Activated CD4-positive, alpha-beta T cell treated with anti-CD3 and anti-CD28 coated beads for 36 hours (primary cell): ENCODE measurements around the gene PALS2. TPM values are rescaled to one million over a fixed set of nuclear protein-coding genes. Genes with fewer than 3 reads are reported as not detected.

Experiments used
- ATAC-seq: fragments of 200-7000 bp; cut with Tn5 transposase; one replicate; pipeline ENCODE4 v1.10.0; 2021; ENCODE audit warnings: mild to moderate bottlenecking, moderate library complexity
- CTCF ChIA-PET: fragments of 350-600 bp; sonication (Branson Sonifier 250); formaldehyde crosslinking; loops from one replicate; lab custom pipeline; 2021; ENCODE audit warnings: antibody characterized with exemption; lab: Charles Lee
- POLR2A ChIA-PET: fragments of 350-600 bp; sonication (Branson Sonifier 250); formaldehyde crosslinking; loops from one replicate; lab custom pipeline; 2021; ENCODE audit warnings: antibody characterized with exemption, inconsistent platforms; lab: Charles Lee
- DNase-seq: peaks from one replicate; pipeline ENCODE4 v3.0.0-alpha.2; 2020
- H3K27ac Mint-ChIP-seq: one replicate; pipeline ENCODE4 v1.8.0; 2021; ENCODE audit warnings: mixed read lengths
- H3K27me3 Mint-ChIP-seq: one replicate; pipeline ENCODE4 v1.8.0; 2021; ENCODE audit warnings: mixed read lengths
- H3K36me3 Mint-ChIP-seq: one replicate; pipeline ENCODE4 v1.8.0; 2021; ENCODE audit warnings: low read depth, mixed read lengths
- H3K4me1 Mint-ChIP-seq: one replicate; pipeline ENCODE4 v1.8.0; 2021; ENCODE audit warnings: mixed read lengths
- H3K4me3 Mint-ChIP-seq: one replicate; pipeline ENCODE4 v1.8.0; 2021; ENCODE audit warnings: mild to moderate bottlenecking, moderate library complexity, mixed read lengths
- H3K9me3 Mint-ChIP-seq: one replicate; pipeline ENCODE4 v1.8.0; 2021; ENCODE audit warnings: low read depth, mixed read lengths
- intact Hi-C, 2 experiments: fragments of 100-400 bp; cut with DNase I in 1 of 2; cut with micrococcal nuclease in 1 of 2; formaldehyde crosslinking; loops; one replicate each; pipeline versions ENCODE4 v1.14.2 to v1.15.1; 2022 to 2024; cut with DNase I, micrococcal nuclease
- total RNA-seq, 2 experiments: library from RNA; stranded (reverse); gene quantifications; one replicate each; pipeline ENCODE4 v1.2.3, GENCODE V29; 2021

PALS2 gene
- total RNA-seq, 2 experiments from 2014 or later = 20.8 to 41.7 TPM

DNA sequence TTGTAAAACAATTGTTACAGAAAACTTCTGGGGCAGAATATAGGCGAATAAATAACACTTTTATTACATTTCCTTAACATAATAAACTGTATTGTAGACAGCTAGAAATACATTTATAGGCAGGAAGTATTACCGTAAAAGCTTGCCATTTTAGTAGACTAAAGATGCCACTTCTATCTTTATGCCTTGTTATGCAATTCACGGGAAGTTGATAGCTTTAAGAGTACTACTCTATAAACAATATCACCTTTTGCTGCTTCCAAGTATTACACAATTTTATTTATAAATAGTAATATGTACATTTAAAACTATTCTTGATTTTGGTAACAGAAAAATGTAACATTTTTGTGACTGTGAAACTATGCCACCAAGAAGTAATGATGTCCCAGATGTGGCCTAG, 37.9 kb downstream of the PALS2 start:
- no peaks in the 10 kb centered on the region for H3K27me3 Mint-ChIP-seq
- H3K4me1 Mint-ChIP-seq = peaks cover 29% of the 10 kb centered on the region
- POLR2A ChIA-PET = no interaction called here
- peaks cover 7% of the 10 kb centered on the region for H3K9me3 Mint-ChIP-seq
- DNase-seq = no peak
- intact Hi-C loops = no loop called here
- H3K4me3 Mint-ChIP-seq = no peak overlapping the region
- no peak overlapping the region for H3K27ac Mint-ChIP-seq
- ATAC-seq = no peak
- H3K36me3 Mint-ChIP-seq = peaks cover 2% of the 10 kb centered on the region
- CTCF ChIA-PET = interaction anchor here (0.7 to 1.3 kb wide), 3 partner anchors 20 to 201 kb away, joined by 3 to 7 read pairs (median 3); no protein-coding TSS in a partner anchor

DNA sequence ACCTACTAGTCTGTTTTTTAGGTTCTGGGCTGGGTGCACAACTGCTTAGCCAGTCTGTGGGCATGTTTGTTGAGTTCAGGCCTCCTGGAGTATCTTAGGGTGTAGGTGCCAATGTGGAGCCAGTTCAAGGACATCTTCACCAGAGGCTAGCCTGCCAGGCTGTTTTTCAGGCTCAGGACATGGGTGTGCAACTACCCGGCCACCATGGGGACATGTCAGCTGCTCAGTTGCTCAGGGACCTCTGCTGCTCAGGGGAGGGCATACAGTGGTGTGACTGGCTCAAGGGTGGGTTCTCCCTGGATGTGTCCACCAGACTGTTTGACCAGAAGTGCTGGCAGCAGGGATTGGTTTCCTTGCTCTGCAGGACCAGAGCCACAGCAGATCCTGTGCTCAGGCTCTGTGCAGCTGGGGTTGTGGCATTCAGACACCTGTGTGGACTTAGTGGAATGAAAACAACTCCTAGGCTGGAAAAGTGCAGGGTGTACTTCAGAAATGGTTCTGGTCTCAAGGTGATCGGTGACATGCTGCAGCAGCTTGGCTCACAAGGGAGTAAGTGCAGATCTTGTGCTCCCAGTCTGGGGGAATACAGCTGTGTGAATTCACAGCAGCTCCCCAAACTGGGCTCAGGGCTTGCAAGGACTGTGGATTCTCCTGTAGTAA, 44.8 kb downstream of the PALS2 start:
- ChIA-PET CTCF (no interaction called here), POLR2A (no interaction called here)
- ATAC-seq (no peak), DNase-seq (no peak)
- no peaks in the 10 kb centered on the region for H3K27me3 Mint-ChIP-seq
- intact Hi-C loops = no loop called here
- H3K27ac Mint-ChIP-seq = no peak overlapping the region
- peaks cover 20% of the 10 kb centered on the region for H3K36me3 Mint-ChIP-seq
- H3K4me3 Mint-ChIP-seq = no peak overlapping the region
- peaks cover 22% of the 10 kb centered on the region for H3K9me3 Mint-ChIP-seq
- H3K4me1 Mint-ChIP-seq = peaks cover 11% of the 10 kb centered on the region

DNA sequence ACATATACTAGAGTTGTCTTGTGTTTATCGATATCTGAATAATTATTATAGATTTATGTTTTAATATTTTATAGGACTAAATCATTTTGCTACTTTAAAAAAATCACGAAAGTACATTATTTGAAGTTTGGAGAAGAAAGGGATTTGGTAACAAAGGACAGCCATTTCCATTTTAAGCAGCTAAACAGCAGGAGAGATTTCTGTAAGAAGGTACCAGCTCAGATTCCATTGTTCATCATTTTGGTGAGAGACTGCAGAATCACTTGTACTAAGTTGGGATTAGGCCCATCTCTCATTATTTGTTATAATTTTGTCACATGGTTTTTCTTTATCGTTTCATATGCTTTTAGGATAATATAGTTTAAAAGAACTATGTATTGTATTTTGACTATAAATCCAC, 46.7 kb downstream of the PALS2 start:
- intact Hi-C loops = no loop called here
- no peak overlapping the region for H3K4me3 Mint-ChIP-seq
- CTCF ChIA-PET = no interaction called here
- no peaks in the 10 kb centered on the region for H3K27me3 Mint-ChIP-seq
- ATAC-seq (no peak), DNase-seq (no peak)
- no peak overlapping the region for H3K27ac Mint-ChIP-seq
- peaks cover 22% of the 10 kb centered on the region for H3K9me3 Mint-ChIP-seq
- H3K36me3 Mint-ChIP-seq = peaks cover 24% of the 10 kb centered on the region
- peaks cover 13% of the 10 kb centered on the region for H3K4me1 Mint-ChIP-seq
- POLR2A ChIA-PET = no interaction called here

DNA sequence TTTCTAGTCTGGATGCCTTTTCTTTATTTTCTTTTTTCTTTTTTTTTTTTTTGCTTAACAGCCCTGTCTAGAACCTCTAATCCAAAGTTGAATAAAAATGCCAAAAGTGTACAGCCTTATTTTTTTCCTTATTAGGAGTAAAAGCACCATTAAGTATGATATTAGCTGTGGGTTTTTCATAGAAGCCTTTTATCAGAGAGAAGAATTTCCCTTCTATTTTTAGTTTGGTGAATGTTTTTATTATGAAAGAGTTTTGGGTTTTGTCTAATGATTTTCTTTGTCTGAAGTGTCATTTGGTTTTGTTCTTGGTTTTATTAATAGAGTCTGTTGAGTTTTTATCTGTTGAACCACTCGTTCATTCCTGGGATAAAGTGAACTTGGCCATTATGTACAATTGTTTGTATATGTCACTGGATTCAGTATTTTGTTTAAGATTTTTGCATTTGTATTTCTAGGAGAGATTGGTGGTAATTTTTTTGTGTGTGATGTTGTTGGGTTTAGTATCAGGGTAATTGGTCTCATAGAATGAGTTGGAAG, 49.5 kb downstream of the PALS2 start:
- ChIA-PET POLR2A (no interaction called here), CTCF (no interaction called here)
- Mint-ChIP-seq H3K27me3 (no peaks in the 10 kb centered on the region), H3K4me3 (no peak overlapping the region), H3K9me3 (peaks cover 4% of the 10 kb centered on the region), H3K4me1 (peaks cover 13% of the 10 kb centered on the region), H3K36me3 (peaks cover 30% of the 10 kb centered on the region), H3K27ac (no peak overlapping the region)
- ATAC-seq (no peak), DNase-seq (no peak)
- intact Hi-C loops = no loop called here

Other genes with a start within 250 kb of the PALS2 start
- 1 to 10 TPM; 6.2 to 8.5 TPM for gene GSDME, start 184.0 kb downstream of the PALS2 start, total RNA-seq